Activated T-helper 1 cell treated with Interleukin-2 at 50 U/mL for 16 hours (primary cell): ENCODE results near the gene ADCY5.

Experiments
- DNase-seq: peaks from one replicate; pipeline ENCODE4 v3.0.0-alpha.2; 2020; ENCODE audit warnings: low read depth

The ADCY5 gene

DNA sequence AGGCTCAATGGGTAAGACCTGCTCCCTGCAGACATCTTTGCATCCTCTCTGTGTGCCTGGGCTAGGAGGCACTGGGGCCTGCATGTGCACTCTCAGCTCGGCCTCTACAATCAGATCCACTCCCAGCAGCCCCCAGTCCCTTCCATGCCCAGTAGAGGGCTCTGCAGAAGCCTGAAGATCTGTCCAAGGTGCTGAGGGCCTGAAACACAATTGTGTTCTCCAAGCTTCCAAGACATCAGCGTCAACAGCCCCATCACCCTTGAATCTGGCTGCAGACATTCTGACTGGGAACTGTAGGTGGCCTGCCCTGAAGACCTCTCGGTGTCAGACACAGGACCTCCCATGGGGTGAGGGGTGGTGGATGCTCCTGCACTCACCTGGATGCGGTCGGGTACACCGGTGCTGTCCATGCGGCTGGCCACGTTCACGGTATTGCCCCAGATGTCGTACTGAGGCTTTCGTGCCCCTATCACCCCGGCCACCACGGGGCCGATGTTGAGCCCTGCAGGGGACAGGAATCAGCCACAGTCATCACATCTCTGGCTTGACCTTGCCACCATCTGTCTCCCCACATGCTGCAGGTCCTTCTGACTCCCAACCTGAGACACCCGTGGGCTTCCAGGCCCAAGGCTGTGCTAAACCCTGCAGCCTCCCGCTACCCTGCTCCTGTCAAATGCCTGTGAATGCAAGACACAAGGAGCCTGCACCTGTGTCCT lies 162.4 kb downstream of the ADCY5 start:
- DNase-seq, result no peak

- no peak for DNase-seq
Measured at GRCh38 chr3:123285931-123286307, 163.0 kb downstream of the ADCY5 start.

- no peak for DNase-seq
Measured at GRCh38 chr3:123285479-123285878, 163.4 kb downstream of the ADCY5 start.

DNA sequence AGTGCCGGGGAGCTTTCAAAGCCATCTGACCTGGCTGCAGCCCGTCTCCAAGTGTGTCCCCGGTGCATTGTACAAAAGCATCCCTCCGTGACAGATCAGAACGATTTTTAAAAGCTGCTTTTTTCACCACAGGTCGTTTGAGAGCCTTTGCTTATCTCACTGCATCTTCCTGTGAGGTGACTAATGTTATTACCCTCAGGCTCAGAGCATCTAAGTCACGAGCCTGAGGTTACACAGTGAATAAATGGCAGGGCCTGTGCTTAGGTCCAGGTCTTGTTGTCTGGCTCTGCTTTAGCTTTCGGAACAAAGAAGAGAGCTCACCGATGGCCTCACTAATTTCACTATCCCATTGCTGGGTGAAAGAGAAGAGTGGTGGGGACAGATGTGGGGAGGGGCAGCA lies 163.8 kb downstream of the ADCY5 start:
- no peak for DNase-seq

- no peak for DNase-seq
Measured at GRCh38 chr3:123284399-123285010, 164.4 kb downstream of the ADCY5 start.

DNA sequence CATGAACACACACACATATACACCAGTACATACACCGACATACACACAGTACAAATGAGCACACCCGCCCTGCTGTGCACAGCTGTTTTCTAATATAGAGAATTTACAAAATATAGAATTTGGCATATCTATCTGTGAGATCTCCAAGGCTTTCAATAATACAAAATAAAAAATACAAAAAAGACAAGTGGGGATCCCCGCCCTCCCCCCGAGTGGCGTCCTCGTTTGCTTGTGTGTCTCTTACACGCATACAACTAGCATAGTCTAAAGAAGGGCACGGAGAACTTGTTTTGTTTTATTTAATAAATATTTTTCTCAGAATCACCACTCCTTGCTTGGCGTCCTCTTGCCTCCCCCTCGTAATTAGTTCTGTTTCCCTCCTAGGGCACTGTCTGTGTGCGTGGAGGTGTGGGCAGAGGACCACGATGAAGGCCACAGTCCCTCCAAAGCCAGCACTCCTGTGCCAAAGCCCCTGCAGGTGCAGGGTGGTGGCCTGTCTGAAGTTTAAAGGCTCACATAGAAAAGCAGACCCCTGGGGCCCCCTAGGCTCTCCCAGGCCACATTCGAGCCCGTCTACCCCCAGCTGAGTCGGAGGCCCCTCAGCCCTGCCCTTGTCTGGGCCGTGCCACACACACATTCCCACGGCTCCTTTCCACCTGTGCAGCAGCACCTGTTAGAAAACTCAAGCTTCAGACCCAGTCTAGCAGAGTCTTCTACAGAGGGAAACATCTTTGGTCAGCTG lies 165.1 kb downstream of the ADCY5 start:
- no peak for DNase-seq

DNA sequence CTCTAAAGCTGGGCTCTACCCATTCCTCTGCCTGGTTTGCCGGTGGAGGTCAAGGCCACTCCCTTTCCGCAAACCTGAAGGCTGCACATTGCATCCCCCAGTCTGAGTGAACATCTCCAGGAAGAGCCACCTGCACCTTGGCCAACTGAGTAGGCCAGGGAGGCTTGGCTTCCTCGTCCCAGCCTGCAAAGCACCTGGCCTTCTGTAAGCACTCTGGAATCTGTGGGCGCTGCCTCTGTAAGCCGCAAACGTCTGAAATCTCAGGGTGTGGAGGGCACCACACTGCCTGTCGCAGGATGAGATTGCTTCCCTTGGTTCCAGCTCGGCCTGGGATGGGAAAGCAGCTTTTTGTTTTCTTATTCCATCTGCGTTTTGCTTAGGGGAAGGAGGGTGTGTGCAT lies 165.8 kb downstream of the ADCY5 start:
- DNase-seq, result no peak

GRCh38 chr3:123282461-123282860 lies 166.4 kb downstream of the ADCY5 start:
- DNase-seq, result no peak

DNA sequence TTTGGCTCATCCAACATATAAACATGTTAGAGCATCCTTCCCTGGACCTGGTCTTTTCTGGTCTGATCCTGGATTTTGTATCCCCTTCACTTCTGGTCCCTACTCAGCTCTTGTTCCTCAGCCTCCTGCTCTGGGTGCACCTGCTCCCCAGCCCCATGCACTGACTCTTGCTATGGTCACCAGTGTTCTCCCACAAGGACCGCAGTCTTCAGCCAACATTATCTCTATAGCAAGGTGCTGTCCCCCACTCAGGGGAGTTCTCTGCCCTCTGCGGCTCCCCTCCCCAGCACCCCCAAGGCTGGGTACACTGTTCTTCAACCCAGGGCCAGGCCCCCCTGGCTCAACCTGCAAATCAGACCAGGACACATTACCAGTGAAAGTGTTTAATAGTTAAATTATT lies 167.0 kb downstream of the ADCY5 start:
- DNase-seq, result no peak

DNA sequence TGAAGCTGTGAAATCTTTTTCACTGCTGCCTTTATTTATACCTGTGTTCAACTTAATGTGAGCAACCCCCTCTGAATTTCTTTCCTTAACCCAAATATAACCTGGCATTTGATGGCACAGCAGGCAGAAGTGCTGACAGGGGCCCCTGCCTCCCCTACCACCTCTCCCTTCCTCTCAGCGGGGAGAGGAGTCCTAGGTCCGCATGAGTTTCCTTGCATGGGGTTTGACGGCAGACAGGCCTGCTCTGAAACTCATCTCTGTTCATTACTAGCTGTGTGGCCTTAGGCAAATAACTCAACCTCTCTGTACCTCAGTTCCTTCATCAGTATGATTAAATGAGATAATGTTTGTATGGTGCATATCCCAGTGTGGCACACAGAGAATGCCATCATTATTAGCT lies 167.5 kb downstream of the ADCY5 start:
- DNase-seq, result no peak

- no peak for DNase-seq
Measured at GRCh38 chr3:123279121-123279520, 169.8 kb downstream of the ADCY5 start.

GRCh38 chr3:123278446-123278845 lies 170.4 kb downstream of the ADCY5 start:
- no peak for DNase-seq

DNA sequence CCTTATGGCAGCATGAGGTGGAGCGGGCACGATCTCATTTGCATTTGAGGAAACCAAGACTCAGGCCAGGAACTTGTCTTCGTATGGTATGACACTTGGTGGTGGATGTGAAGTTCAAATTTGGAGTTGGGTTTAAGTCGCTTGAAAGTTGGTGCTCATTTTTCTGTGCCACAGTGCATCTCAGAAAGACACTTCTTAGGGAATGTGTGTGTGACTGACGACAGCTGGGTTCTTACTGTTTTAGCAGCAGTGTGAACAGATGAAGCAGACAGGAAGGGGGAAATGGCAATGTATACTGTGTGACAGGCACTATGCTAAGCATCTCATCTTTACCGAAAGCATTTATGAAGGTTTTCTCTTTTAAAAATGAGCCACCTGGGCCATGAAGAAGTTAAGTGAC lies 171.8 kb downstream of the ADCY5 start:
- no peak for DNase-seq

DNA sequence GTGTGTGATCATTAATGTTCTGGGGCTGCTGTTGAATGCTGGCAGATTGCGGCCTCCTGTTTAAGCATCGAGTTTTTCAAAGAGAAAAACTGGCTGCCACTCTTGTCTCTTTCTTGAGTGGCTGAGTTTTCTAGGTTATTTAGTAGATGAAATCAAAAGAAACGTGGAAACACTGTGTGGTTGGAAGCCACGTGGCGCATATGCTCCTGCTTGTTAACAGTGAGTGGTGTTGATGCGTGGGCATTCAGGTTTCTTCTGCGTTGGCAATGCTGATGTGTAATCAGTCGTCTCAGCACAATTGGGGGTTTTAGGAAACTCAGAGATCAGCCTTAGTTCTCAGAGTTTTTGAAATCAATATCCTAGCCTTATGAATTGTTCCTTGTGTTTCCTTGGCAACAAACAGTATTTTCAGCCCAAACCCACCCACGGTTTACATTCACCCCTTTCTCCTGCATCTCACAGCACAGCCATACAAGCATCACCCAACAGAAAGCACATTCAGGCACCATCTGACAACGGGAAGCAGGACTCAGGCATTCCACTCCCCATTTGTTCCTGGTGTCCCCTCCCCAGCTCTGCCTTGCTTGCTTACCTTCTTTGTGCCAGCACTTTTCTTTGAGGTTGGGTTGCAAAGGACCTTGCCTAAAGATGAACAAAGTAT lies 172.4 kb downstream of the ADCY5 start:
- no peak for DNase-seq

DNA sequence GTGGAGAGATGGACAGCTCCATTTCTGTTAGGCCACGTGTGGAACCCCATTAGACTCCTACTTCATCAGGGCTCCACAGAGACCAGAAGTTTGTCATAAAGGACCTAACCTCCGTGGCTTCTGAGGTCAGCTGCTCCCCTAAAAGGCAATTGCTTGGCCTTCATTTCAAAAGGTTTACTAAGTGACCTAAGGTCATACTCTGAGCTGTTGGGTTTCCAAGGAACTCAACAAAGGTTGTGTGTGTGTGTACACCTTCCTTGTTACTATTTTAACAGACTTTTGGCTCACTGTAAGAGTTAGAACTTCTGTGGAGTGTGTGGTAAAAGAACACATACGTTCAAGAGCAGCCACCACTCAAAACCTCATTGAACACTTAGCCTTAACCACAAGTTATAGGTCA lies 173.2 kb downstream of the ADCY5 start:
- no peak for DNase-seq

DNA sequence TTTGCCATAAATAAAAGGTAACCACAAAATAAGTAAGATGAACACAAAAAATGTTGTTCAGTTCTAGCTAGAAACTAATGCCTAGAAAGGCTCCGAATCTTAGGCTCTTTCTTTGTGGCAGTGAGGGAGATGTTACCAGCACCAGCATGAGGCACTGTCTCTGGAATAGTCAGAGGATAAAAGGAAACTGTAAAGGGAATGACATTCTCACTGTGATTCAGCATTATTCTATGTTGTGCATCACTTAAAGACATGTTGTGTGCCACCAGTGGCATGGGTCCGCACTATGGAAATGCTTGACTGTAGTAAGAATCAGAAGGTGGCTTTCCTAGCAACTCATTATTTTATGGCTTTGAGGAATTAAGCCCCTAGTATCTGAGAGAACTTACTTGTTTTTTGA lies 176.3 kb downstream of the ADCY5 start:
- no peak for DNase-seq

GRCh38 chr3:123271466-123272159 lies 177.3 kb downstream of the ADCY5 start:
- DNase-seq, result no peak

- DNase-seq, result no peak
Measured at GRCh38 chr3:123270818-123271217, 178.1 kb downstream of the ADCY5 start.

GRCh38 chr3:123267821-123268220 lies 181.1 kb downstream of the ADCY5 start:
- DNase-seq, result no peak

- no peak for DNase-seq
Measured at GRCh38 chr3:123263941-123264340, 184.9 kb downstream of the ADCY5 start.

- DNase-seq, result no peak
Measured at GRCh38 chr3:123262868-123263267, 186.0 kb downstream of the ADCY5 start.

GRCh38 chr3:123262226-123262625 lies 186.7 kb downstream of the ADCY5 start:
- DNase-seq, result no peak
